Measurements from ENCODE around the gene LY6G6F. TPM values are rescaled to one million over a fixed set of nuclear protein-coding genes. Genes with fewer than 3 reads are reported as not detected.

Gene LY6G6F
- total and polyA plus RNA-seq, 12 donors = not detected

DNA sequence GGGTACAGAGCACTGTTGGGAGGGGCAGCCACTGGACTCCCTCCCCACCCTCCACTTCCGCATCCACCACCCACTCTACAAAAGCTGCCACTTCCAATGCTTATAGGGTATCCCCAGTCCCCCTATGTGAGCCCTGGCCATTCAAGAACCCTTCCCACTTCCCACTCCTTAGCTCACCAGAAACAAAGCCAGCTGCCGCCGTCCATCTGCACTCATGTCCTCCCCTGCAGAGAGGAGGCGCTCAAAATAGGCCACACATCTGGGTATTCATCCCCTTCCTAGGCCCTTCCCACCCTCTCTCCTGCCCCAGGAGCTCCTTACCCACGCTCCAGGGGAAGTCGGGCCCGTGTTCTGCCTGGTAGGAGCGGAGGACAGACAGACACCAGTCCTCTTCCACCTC is 19.3 kb upstream of the LY6G6F start:
- no peak overlapping the region for H3K4me3 ChIP-seq
- ATAC-seq (no peak), DNase-seq (no peak)
- no peaks in the 10 kb centered on the region for H3K27me3 ChIP-seq
- peaks cover 5 to 82% (median 47%) of the 10 kb centered on the region in 9 donors for H3K36me3 ChIP-seq
- intact Hi-C loops (cut with DNase I) = loop anchor here in 4 of 10 donors (10.0 kb wide), 4 partner anchors 77 to 257 kb away; partner anchors contain the start of genes CFB (in 1 of the 4), NEU1 (in 1 of the 4) and SAPCD1 (in 1 of the 4)
- TF ChIP-seq, protein P1, sequence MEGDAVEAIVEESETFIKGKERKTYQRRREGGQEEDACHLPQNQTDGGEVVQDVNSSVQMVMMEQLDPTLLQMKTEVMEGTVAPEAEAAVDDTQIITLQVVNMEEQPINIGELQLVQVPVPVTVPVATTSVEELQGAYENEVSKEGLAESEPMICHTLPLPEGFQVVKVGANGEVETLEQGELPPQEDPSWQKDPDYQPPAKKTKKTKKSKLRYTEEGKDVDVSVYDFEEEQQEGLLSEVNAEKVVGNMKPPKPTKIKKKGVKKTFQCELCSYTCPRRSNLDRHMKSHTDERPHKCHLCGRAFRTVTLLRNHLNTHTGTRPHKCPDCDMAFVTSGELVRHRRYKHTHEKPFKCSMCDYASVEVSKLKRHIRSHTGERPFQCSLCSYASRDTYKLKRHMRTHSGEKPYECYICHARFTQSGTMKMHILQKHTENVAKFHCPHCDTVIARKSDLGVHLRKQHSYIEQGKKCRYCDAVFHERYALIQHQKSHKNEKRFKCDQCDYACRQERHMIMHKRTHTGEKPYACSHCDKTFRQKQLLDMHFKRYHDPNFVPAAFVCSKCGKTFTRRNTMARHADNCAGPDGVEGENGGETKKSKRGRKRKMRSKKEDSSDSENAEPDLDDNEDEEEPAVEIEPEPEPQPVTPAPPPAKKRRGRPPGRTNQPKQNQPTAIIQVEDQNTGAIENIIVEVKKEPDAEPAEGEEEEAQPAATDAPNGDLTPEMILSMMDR (IDR thresholded peaks at IDR 0.05) = no peak
- H3K4me1 ChIP-seq = peaks cover 0 to 11% (median 5%) of the 10 kb centered on the region in 9 donors
- no peak overlapping the region for H3K27ac ChIP-seq
- WGBS, 2 donors = 86% methylated on average over 8 of the region's 8 CpGs
- H3K9me3 ChIP-seq = no peaks in the 10 kb centered on the region

DNA sequence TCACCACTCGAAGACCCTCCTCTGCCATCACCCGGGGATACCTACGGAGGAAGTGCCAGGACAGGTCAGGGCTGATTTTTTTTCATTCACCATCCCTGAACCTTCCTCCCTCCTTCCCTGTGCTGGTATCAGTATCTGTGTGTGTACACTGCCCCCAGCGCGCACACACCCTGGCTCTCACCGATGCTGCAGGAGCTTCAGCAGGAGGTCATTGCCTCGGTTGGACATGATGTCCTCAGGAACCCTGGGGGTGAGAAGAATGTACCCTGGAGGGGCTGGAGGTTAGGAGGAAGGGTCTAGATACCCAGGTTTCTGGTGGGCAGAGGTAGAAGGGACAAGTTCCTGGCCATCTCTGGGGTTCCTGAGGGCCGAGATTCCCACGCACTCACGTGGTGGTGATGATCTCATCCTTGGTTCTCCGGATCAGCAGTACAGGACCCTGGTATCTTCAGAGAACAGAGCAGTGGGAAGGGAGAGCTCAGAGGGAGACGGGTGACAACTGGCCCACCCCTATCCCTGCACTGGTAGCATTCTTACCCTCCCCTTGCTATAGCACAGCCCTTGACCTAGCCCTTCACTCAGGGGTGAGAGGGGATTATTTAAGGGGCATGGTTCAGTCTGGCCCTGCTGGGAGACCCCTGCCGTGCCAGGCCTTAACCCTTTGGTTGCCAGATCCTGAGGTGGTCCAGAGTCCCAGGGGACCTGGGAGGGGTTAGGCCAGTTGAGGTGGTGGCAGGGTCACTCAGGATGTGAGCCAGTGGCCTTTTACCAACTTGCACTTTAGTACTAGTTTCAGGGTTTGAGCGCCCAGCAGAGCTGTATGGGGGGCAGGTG is 18.6 kb upstream of the LY6G6F start:
- Histone ChIP-seq H3K36me3 (peaks cover 5 to 90% (median 54%) of the 10 kb centered on the region in 9 donors), H3K27ac (no peak overlapping the region), H3K4me1 (peaks cover 0 to 6% (median 3%) of the 10 kb centered on the region in 9 donors), H3K4me3 (no peak overlapping the region), H3K9me3 (no peaks in the 10 kb centered on the region), H3K27me3 (no peaks in the 10 kb centered on the region)
- TF ChIP-seq, protein P1 (IDR thresholded peaks at IDR 0.05) = no peak
- no peak for DNase-seq
- 81 to 82% methylated on average over 14 of the region's 14 CpGs for WGBS, 2 donors
- peak in 2 of 8 donors; percentile 10 to 20 for ATAC-seq
- intact Hi-C loops (cut with DNase I) = loop anchor here in 4 of 10 donors (10.0 kb wide), 4 partner anchors 77 to 257 kb away; partner anchors contain the start of genes CFB (in 1 of the 4), NEU1 (in 1 of the 4) and SAPCD1 (in 1 of the 4)

DNA sequence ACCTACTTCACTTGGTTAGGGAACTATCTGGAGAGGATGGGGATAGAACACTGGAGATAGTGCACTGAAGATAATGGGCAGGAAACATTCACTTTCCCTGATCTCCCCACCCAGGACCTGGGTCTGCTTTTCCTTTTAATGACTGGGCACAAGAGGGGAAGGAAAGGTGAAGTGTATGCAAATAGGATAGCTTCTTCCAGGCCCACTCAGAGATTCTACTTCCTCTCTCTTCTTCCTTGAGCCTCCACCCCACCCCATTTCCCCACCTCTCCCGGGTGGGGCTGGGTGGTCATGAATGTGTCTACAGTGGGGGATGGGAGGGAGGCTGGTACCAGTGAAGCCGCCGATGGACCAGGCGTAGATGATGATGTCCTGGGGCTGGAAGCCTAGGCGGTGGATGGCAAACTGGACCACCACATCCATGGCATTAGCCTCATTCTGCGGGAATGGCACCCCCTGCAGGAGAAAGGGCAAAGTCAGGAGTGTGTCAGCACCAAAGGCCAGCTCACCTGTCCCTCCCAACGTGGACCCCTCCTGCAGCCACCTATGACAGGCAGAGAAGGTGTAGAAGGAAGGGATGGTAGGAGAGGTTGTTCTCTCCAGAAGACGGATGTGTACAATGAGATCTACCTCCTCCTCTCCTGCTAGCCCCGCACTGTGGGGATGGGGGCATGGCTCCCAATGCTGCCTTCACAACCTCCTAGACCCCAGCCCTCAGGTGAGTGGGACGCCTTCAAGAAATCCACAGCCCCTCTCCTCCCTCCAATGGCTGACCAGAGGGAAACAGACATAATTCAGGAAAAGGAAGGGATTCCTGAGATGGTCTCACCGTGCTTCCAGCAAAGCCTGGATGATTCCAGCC is 17.2 kb upstream of the LY6G6F start:
- Histone ChIP-seq H3K4me1 (peaks cover 0 to 4% (median 0%) of the 10 kb centered on the region in 9 donors), H3K27ac (no peak overlapping the region), H3K36me3 (peaks cover 5 to 100% (median 66%) of the 10 kb centered on the region in 9 donors), H3K27me3 (no peaks in the 10 kb centered on the region), H3K4me3 (no peak overlapping the region), H3K9me3 (no peaks in the 10 kb centered on the region)
- 77 to 81% methylated on average over 11 of the region's 11 CpGs for WGBS, 2 donors
- intact Hi-C loops (cut with DNase I) = loop anchor here in 4 of 10 donors (10.0 kb wide), 4 partner anchors 75 to 255 kb away; partner anchors contain the start of genes CFB (in 1 of the 4), NEU1 (in 1 of the 4) and SAPCD1 (in 1 of the 4)
- TF ChIP-seq, protein P1 (IDR thresholded peaks at IDR 0.05) = peak in 5 of 9 donors; percentile 12 to 43 (median 22)
- DNase-seq = no peak
- ATAC-seq = no peak

All from heart right ventricle (tissue), 16 donors.